GM06990 (cell line): Measurements from ENCODE around the gene EVI5L.

Experiments
- DNase-seq: peaks from one replicate; pipeline ENCODE4 v3.0.0-alpha.2; 2011; ENCODE audit not compliant: insufficient read length; ENCODE audit errors: extremely low read depth
- H3K27me3 ChIP-seq: replicated peaks from 2 replicates; pipeline ENCODE4 v1.6.0; 2011; ENCODE audit warnings: low read length; ENCODE audit not compliant: control insufficient read depth, insufficient read depth
- H3K36me3 ChIP-seq: 2 replicates; pipeline ENCODE4 v1.5.1; 2011; ENCODE audit warnings: low read length; ENCODE audit not compliant: control insufficient read depth, insufficient read depth
- H3K4me3 ChIP-seq: replicated peaks from 2 replicates; pipeline ENCODE4 v1.5.1; 2011; ENCODE audit warnings: low read depth, mild to moderate bottlenecking, control low read depth, low read length
- CTCF ChIP-seq: IDR thresholded peaks from 2 replicates; pipeline ENCODE4 v1.5.1; 2011; ENCODE audit warnings: low read length, control low read depth, mild to moderate bottlenecking, inconsistent platforms; ENCODE audit not compliant: insufficient read depth, poor library complexity, severe bottlenecking

The EVI5L gene

GRCh38 chr19:7872306-7873204 lies 42.5 kb downstream of the EVI5L start:
- Histone ChIP-seq H3K27me3 (no peaks in the 10 kb centered on the region; the same call in 1 of the 2 replicates), H3K4me3 (no peak overlapping the region), H3K36me3 (no peaks in the 10 kb centered on the region)
- no peak for TF ChIP-seq CTCF
- DNase-seq: no peak

GRCh38 chr19:7873304-7874075 lies 43.5 kb downstream of the EVI5L start:
- no peak for TF ChIP-seq CTCF
- DNase-seq: no peak
- Histone ChIP-seq H3K36me3 (no peaks in the 10 kb centered on the region), H3K4me3 (no peak overlapping the region), H3K27me3 (no peaks in the 10 kb centered on the region; the same call in 1 of the 2 replicates)

- TF ChIP-seq CTCF: no peak
- no peak for DNase-seq
- H3K4me3 ChIP-seq: peak within 1 kb of the TSS; percentile 18; the same call in 1 of the 2 replicates
- no peaks in the 10 kb centered on the region for H3K36me3 ChIP-seq
- H3K27me3 ChIP-seq: no peaks in the 10 kb centered on the region; the same call in 1 of the 2 replicates
Observed at GRCh38 chr19:7874076-7874896, 44.3 kb downstream of the EVI5L start, which contains the start of gene PRR36. Gene PRR36, minus strand, starts transcription at chr19:7874390. Its CDS starts 701 bp downstream, at chr19:7873689.

- Histone ChIP-seq H3K27me3 (no peaks in the 10 kb centered on the region; the same call in 1 of the 2 replicates), H3K36me3 (no peaks in the 10 kb centered on the region), H3K4me3 (no peak overlapping the region)
- DNase-seq: no peak
- TF ChIP-seq CTCF: no peak
Observed at GRCh38 chr19:7874897-7875273, 44.9 kb downstream of the EVI5L start.

GRCh38 chr19:7877249-7877836 lies 47.3 kb downstream of the EVI5L start:
- DNase-seq: no peak
- Histone ChIP-seq H3K27me3 (no peaks in the 10 kb centered on the region), H3K36me3 (no peaks in the 10 kb centered on the region), H3K4me3 (no peak overlapping the region)
- TF ChIP-seq CTCF: no peak
